GM12891 (cell line): Measurements from ENCODE around the gene EVX1.

Experiments
- DNase-seq: peaks from one replicate; pipeline ENCODE4 v3.0.0; 2011; ENCODE audit warnings: low spot score; ENCODE audit not compliant: insufficient read length
- FAIRE-seq: peaks from 2 replicates; lab custom pipeline; 2011; peaks lifted over from hg19 to GRCh38; lab: Jason Lieb, UNC
- PAX5 ChIP-seq: IDR thresholded peaks from 2 replicates; pipeline ENCODE4 v1.6.1; 2011; ENCODE audit warnings: low read length, moderate library complexity, mild to moderate bottlenecking; ENCODE audit not compliant: insufficient read depth, severe bottlenecking
- POLR2A ChIP-seq: IDR thresholded peaks from 2 replicates; pipeline ENCODE4 v1.6.1; 2011; ENCODE audit warnings: low read depth, low read length, control low read depth
- POLR2AphosphoS5 ChIP-seq: IDR thresholded peaks from 2 replicates; pipeline ENCODE4 v1.6.1; 2011; ENCODE audit warnings: low read depth, low read length, control low read depth
- POU2F2 ChIP-seq: IDR thresholded peaks from 2 replicates; pipeline ENCODE4 v1.6.1; 2011; ENCODE audit warnings: low read depth, mild to moderate bottlenecking, control low read depth, low read length, moderate library complexity
- SPI1 ChIP-seq: IDR thresholded peaks from 2 replicates; pipeline ENCODE4 v1.6.1; 2011; ENCODE audit warnings: low read depth, low read length, control low read depth
- TAF1 ChIP-seq: IDR thresholded peaks from 2 replicates; pipeline ENCODE4 v1.6.1; 2011; ENCODE audit warnings: low read depth, low read length, control low read depth

The EVX1 gene

GRCh38 chr7:27204851-27205322, 37.7 kb upstream of the EVX1 start:
- DNase-seq = no peak
- TF ChIP-seq PAX5 (no peak), POLR2A (no peak), POU2F2 (no peak), SPI1 (no peak), TAF1 (no peak), POLR2AphosphoS5 (no peak)
- FAIRE-seq = no peak

GRCh38 chr7:27205325-27206280, 37.0 kb upstream of the EVX1 start:
- no peak for FAIRE-seq
- no peak for DNase-seq
- TF ChIP-seq SPI1 (no peak), POLR2AphosphoS5 (no peak), POLR2A (no peak), TAF1 (no peak), PAX5 (no peak), POU2F2 (no peak)

- TF ChIP-seq POLR2A (no peak), SPI1 (no peak), POLR2AphosphoS5 (no peak), TAF1 (no peak), PAX5 (no peak), POU2F2 (no peak)
- FAIRE-seq (no peak), DNase-seq (no peak)
These were observed 35.1 kb upstream of the EVX1 start for GRCh38 chr7:27207348-27207985.

- DNase-seq (no peak), FAIRE-seq (no peak)
- no peak for TF ChIP-seq POLR2AphosphoS5
These were observed 33.6 kb upstream of the EVX1 start for GRCh38 chr7:27208998-27209397.

- no peak for TF ChIP-seq SPI1
- TF ChIP-seq TAF1 = no peak
- TF ChIP-seq PAX5 = no peak
- TF ChIP-seq POU2F2 = no peak
- TF ChIP-seq POLR2AphosphoS5 = no peak
- TF ChIP-seq POLR2A = no peak
- no peak for DNase-seq
- no peak for FAIRE-seq
These were observed 32.6 kb upstream of the EVX1 start for GRCh38 chr7:27209933-27210440.

GRCh38 chr7:27210441-27211083, 32.0 kb upstream of the EVX1 start:
- TF ChIP-seq TAF1 (no peak), PAX5 (no peak), POLR2AphosphoS5 (no peak), POU2F2 (no peak), SPI1 (no peak), POLR2A (no peak)
- DNase-seq = peak; percentile 56
- FAIRE-seq = no peak

GRCh38 chr7:27211084-27211446, 31.5 kb upstream of the EVX1 start:
- no peak for TF ChIP-seq SPI1
- DNase-seq (no peak), FAIRE-seq (no peak)

GRCh38 chr7:27211764-27212204, 30.8 kb upstream of the EVX1 start:
- FAIRE-seq (no peak), DNase-seq (no peak)
- no peak for TF ChIP-seq POU2F2
- no peak for TF ChIP-seq POLR2AphosphoS5
- TF ChIP-seq POLR2A = no peak
- TF ChIP-seq TAF1 = no peak
- TF ChIP-seq SPI1 = no peak
- no peak for TF ChIP-seq PAX5

GRCh38 chr7:27212497-27213432, 29.8 kb upstream of the EVX1 start:
- TF ChIP-seq SPI1 (no peak), PAX5 (no peak), POU2F2 (no peak), POLR2AphosphoS5 (no peak)

More at GRCh38 chr7:27212497-27213432, 29.8 kb upstream of the EVX1 start:
- no peak for FAIRE-seq
- DNase-seq = no peak
